Measurements from ENCODE around the gene C22orf23. TPM values are rescaled to one million over a fixed set of nuclear protein-coding genes. Genes with fewer than 3 reads are reported as not detected.
"Not testable (repeated sequence)": the region's sequence is repeated elsewhere in the genome, so short reads cannot be mapped to it uniquely, and the experiment has no call there.

The C22orf23 gene
- total RNA-seq, 2 experiments from 2014 or later = 0.16 TPM; not detected in 1

- Mint-ChIP-seq H3K27ac (no peak overlapping the region), H3K4me3 (no peak overlapping the region), H3K36me3 (ENCODE audit: low read depth) (peaks cover 25% of the 10 kb centered on the region), H3K9me3 (ENCODE audit: low read depth) (no peaks in the 10 kb centered on the region), H3K4me1 (no peaks in the 10 kb centered on the region), H3K27me3 (no peaks in the 10 kb centered on the region)
- ChIA-PET CTCF (interaction anchor here (1.1 kb wide), 1 partner anchor 856 kb away, joined by 3 read pairs; no protein-coding TSS in a partner anchor), POLR2A (no interaction called here)
- intact Hi-C loops (cut with DNase I, micrococcal nuclease) = no loop called here
- DNase-seq (no peak), ATAC-seq (no peak)
Measured at GRCh38 chr22:37967637-37968451, 14.4 kb upstream of the C22orf23 start.

GRCh38 chr22:37967147-37967546 lies 13.7 kb upstream of the C22orf23 start:
- Mint-ChIP-seq H3K36me3 (ENCODE audit: low read depth) (peaks cover 28% of the 10 kb centered on the region), H3K4me1 (no peaks in the 10 kb centered on the region), H3K9me3 (ENCODE audit: low read depth) (no peaks in the 10 kb centered on the region), H3K27me3 (no peaks in the 10 kb centered on the region), H3K4me3 (no peak overlapping the region), H3K27ac (no peak overlapping the region)
- CTCF ChIA-PET = interaction anchor here (1.1 kb wide), 1 partner anchor 857 kb away, joined by 3 read pairs; no protein-coding TSS in a partner anchor
- intact Hi-C loops (cut with DNase I, micrococcal nuclease) = no loop called here
- DNase-seq (no peak), ATAC-seq (no peak)
- POLR2A ChIA-PET = no interaction called here

- Mint-ChIP-seq H3K9me3 (ENCODE audit: low read depth) (no peaks in the 10 kb centered on the region), H3K4me3 (no peak overlapping the region), H3K36me3 (ENCODE audit: low read depth) (peaks cover 36% of the 10 kb centered on the region), H3K4me1 (no peaks in the 10 kb centered on the region), H3K27ac (no peak overlapping the region), H3K27me3 (no peaks in the 10 kb centered on the region)
- DNase-seq = no peak
- ChIA-PET POLR2A (interaction anchor here (0.6 kb wide), 1 partner anchor 12 kb away, joined by 5 read pairs; no protein-coding TSS in a partner anchor), CTCF (interaction anchor here (0.6 to 2.2 kb wide), 13 partner anchors 12 to 340 kb away, joined by 3 to 26 read pairs (median 3); partner anchors contain the start of genes C22orf23, POLR2F and SH3BP1)
- intact Hi-C loops (cut with DNase I, micrococcal nuclease) = loop anchor here in 1 of 2 experiments (1.0 kb wide), 1 partner anchor 149 kb away; no protein-coding TSS in a partner anchor
- ATAC-seq = no peak
Measured at GRCh38 chr22:37965940-37966664, 12.7 kb upstream of the C22orf23 start.

GRCh38 chr22:37961062-37961461 lies 7.7 kb upstream of the C22orf23 start:
- Mint-ChIP-seq H3K27me3 (no peaks in the 10 kb centered on the region), H3K4me3 (no peak overlapping the region), H3K36me3 (ENCODE audit: low read depth) (peaks cover 49% of the 10 kb centered on the region), H3K27ac (no peak overlapping the region), H3K4me1 (peaks cover 7% of the 10 kb centered on the region), H3K9me3 (ENCODE audit: low read depth) (no peaks in the 10 kb centered on the region)
- intact Hi-C loops (cut with DNase I, micrococcal nuclease) = no loop called here
- ATAC-seq = no peak
- POLR2A ChIA-PET = no interaction called here
- CTCF ChIA-PET = interaction anchor here (0.9 kb wide), 1 partner anchor 140 kb away, joined by 3 read pairs; no protein-coding TSS in a partner anchor
- DNase-seq = no peak

GRCh38 chr22:37959231-37959825 lies 5.9 kb upstream of the C22orf23 start:
- DNase-seq = no peak
- H3K4me3 Mint-ChIP-seq = no peak overlapping the region
- no peaks in the 10 kb centered on the region for H3K27me3 Mint-ChIP-seq
- peaks cover 16% of the 10 kb centered on the region for H3K4me1 Mint-ChIP-seq
- intact Hi-C loops (cut with DNase I, micrococcal nuclease) = loop anchor here in 1 of 2 experiments (10.0 kb wide), 1 partner anchor 115 kb away; the partner anchor contains the start of genes ANKRD54 and EIF3L
- POLR2A ChIA-PET = no interaction called here
- peaks cover 48% of the 10 kb centered on the region for H3K36me3 Mint-ChIP-seq (ENCODE audit: low read depth)
- H3K27ac Mint-ChIP-seq = no peak overlapping the region
- no peak for ATAC-seq
- CTCF ChIA-PET = interaction anchor here (0.8 to 1.2 kb wide), 3 partner anchors 34 to 96 kb away, joined by 3 to 4 read pairs (median 3); no protein-coding TSS in a partner anchor
- H3K9me3 Mint-ChIP-seq (ENCODE audit: low read depth) = no peaks in the 10 kb centered on the region

GRCh38 chr22:37957232-37957631 lies 3.8 kb upstream of the C22orf23 start:
- peaks cover 46% of the 10 kb centered on the region for H3K36me3 Mint-ChIP-seq (ENCODE audit: low read depth)
- H3K9me3 Mint-ChIP-seq (ENCODE audit: low read depth) = no peaks in the 10 kb centered on the region
- peaks cover 6% of the 10 kb centered on the region for H3K27me3 Mint-ChIP-seq
- H3K27ac Mint-ChIP-seq = no peak overlapping the region
- ATAC-seq (no peak), DNase-seq (no peak)
- H3K4me1 Mint-ChIP-seq = peaks cover 26% of the 10 kb centered on the region
- CTCF ChIA-PET = interaction anchor here (1.4 kb wide), 1 partner anchor 23 kb away, joined by 4 read pairs; no protein-coding TSS in a partner anchor
- POLR2A ChIA-PET = no interaction called here
- intact Hi-C loops (cut with DNase I, micrococcal nuclease) = loop anchor here in 1 of 2 experiments (10.0 kb wide), 1 partner anchor 112 kb away; the partner anchor contains the start of genes ANKRD54 and EIF3L
- no peak overlapping the region for H3K4me3 Mint-ChIP-seq

GRCh38 chr22:37955825-37956397 lies 2.5 kb upstream of the C22orf23 start:
- Mint-ChIP-seq H3K36me3 (ENCODE audit: low read depth) (peaks cover 37% of the 10 kb centered on the region), H3K4me1 (peaks cover 26% of the 10 kb centered on the region), H3K27me3 (peaks cover 11% of the 10 kb centered on the region)
- H3K4me3 Mint-ChIP-seq; DNase-seq; ATAC-seq; H3K9me3 Mint-ChIP-seq (ENCODE audit: low read depth); H3K27ac Mint-ChIP-seq: not testable (repeated sequence)
- CTCF ChIA-PET = interaction anchor here (1.4 to 3.0 kb wide), 2 partner anchors 9 to 22 kb away, joined by 4 to 26 read pairs; no protein-coding TSS in a partner anchor
- intact Hi-C loops (cut with DNase I, micrococcal nuclease) = loop anchor here in 1 of 2 experiments (10.0 kb wide), 1 partner anchor 111 kb away; the partner anchor contains the start of genes ANKRD54 and EIF3L
- POLR2A ChIA-PET = interaction anchor here (0.6 kb wide), 1 partner anchor 93 kb away, joined by 7 read pairs; no protein-coding TSS in a partner anchor

- ChIA-PET CTCF (interaction anchor here (0.6 to 3.0 kb wide), 7 partner anchors 10 to 727 kb away, joined by 3 to 26 read pairs (median 4); partner anchors contain the start of gene TOMM22), POLR2A (interaction anchor here (0.6 kb wide), 1 partner anchor 102 kb away, joined by 3 read pairs; no protein-coding TSS in a partner anchor)
- intact Hi-C loops (cut with DNase I, micrococcal nuclease) = loop anchor here (5.0 to 10.0 kb wide), 3 partner anchors 47 to 347 kb away; partner anchors contain the start of genes ANKRD54 (in 1 of the 2), EIF3L (in 1 of the 2), GGA1 (in 1 of the 2) and MICALL1 (in 1 of the 2)
- Mint-ChIP-seq H3K27ac (no peak overlapping the region), H3K4me1 (peaks cover 26% of the 10 kb centered on the region), H3K27me3 (peaks cover 11% of the 10 kb centered on the region), H3K9me3 (ENCODE audit: low read depth) (no peaks in the 10 kb centered on the region), H3K36me3 (ENCODE audit: low read depth) (peaks cover 35% of the 10 kb centered on the region), H3K4me3 (peak overlapping the region; percentile 86)
- DNase-seq (no peak), ATAC-seq (no peak)
Measured at GRCh38 chr22:37954686-37955085, 1.3 kb upstream of the C22orf23 start.

- Mint-ChIP-seq H3K27ac (peak overlapping the region; percentile 38), H3K27me3 (peaks cover 11% of the 10 kb centered on the region), H3K4me3 (peak overlapping the region; percentile 86), H3K36me3 (ENCODE audit: low read depth) (peaks cover 21% of the 10 kb centered on the region), H3K9me3 (ENCODE audit: low read depth) (no peaks in the 10 kb centered on the region), H3K4me1 (peaks cover 26% of the 10 kb centered on the region)
- ChIA-PET POLR2A (interaction anchor here (1.0 kb wide), 2 partner anchors 57 to 109 kb away, joined by 3 to 6 read pairs; partner anchors contain the start of gene ANKRD54), CTCF (interaction anchor here (0.6 to 3.0 kb wide), 8 partner anchors 12 to 348 kb away, joined by 3 to 26 read pairs (median 4); no protein-coding TSS in a partner anchor)
- no peak for DNase-seq
- intact Hi-C loops (cut with DNase I, micrococcal nuclease) = loop anchor here (1.0 to 10.0 kb wide), 13 partner anchors 18 to 617 kb away; partner anchors contain the start of genes ANKRD54 (in 2 of the 2), EIF3L (in 2 of the 2), MICALL1 (in 2 of the 2) and PDXP (in 2 of the 2)
- ATAC-seq = no peak
Measured at GRCh38 chr22:37953062-37953436, 352 bp downstream of the C22orf23 start.

- CTCF ChIA-PET = interaction anchor here (0.6 to 3.0 kb wide), 6 partner anchors 11 to 343 kb away, joined by 3 to 26 read pairs (median 4); no protein-coding TSS in a partner anchor
- Mint-ChIP-seq H3K4me3 (peak overlapping the region; percentile 86), H3K4me1 (peaks cover 23% of the 10 kb centered on the region), H3K36me3 (ENCODE audit: low read depth) (peaks cover 19% of the 10 kb centered on the region), H3K27me3 (peaks cover 11% of the 10 kb centered on the region)
- H3K27ac Mint-ChIP-seq; POLR2A ChIA-PET; H3K9me3 Mint-ChIP-seq (ENCODE audit: low read depth); DNase-seq; ATAC-seq: not testable (repeated sequence)
- intact Hi-C loops (cut with DNase I, micrococcal nuclease) = loop anchor here (1.0 to 10.0 kb wide), 13 partner anchors 18 to 618 kb away; partner anchors contain the start of genes ANKRD54 (in 2 of the 2), EIF3L (in 2 of the 2), MICALL1 (in 2 of the 2) and PDXP (in 2 of the 2)
Measured at GRCh38 chr22:37952629-37953028, 772 bp downstream of the C22orf23 start.
